CD4-positive, alpha-beta memory T cell (primary cell): ENCODE measurements around the gene SND1. TPM values are rescaled to one million over a fixed set of nuclear protein-coding genes. Genes with fewer than 3 reads are reported as not detected.

Experiments used
- CTCF ChIA-PET: fragments of 350-600 bp; sonication (Branson Sonifier 250); formaldehyde crosslinking; loops from one replicate; lab custom pipeline; 2021; ENCODE audit warnings: inconsistent platforms; ENCODE audit not compliant: partially characterized antibody; lab: Charles Lee
- POLR2A ChIA-PET: fragments of 350-600 bp; sonication (Branson Sonifier 250); formaldehyde crosslinking; loops from one replicate; lab custom pipeline; 2021; ENCODE audit not compliant: partially characterized antibody; lab: Charles Lee
- DNase-seq, 5 donors: peaks; one replicate each; pipeline versions ENCODE4 v3.0.0 to v3.0.0-alpha.2; 2020 to 2022; ENCODE audit warnings: mixed read lengths in 1 of 5
- H3K27ac ChIP-seq: one replicate; pipeline ENCODE4 v1.7.0; 2013; ENCODE audit warnings: low read depth, low read length
- H3K27me3 ChIP-seq: 2 replicates; pipeline ENCODE4 v1.7.0; 2013; ENCODE audit warnings: mild to moderate bottlenecking, low read length, moderate library complexity; ENCODE audit not compliant: insufficient read depth
- H3K36me3 ChIP-seq: 2 replicates; pipeline ENCODE4 v1.7.0; 2013; ENCODE audit warnings: mild to moderate bottlenecking, low read length, moderate library complexity; ENCODE audit not compliant: insufficient read depth
- H3K4me1 ChIP-seq: 2 replicates; pipeline ENCODE4 v1.7.0; 2013; ENCODE audit warnings: mild to moderate bottlenecking, low read length, moderate library complexity; ENCODE audit not compliant: insufficient read depth
- H3K4me3 ChIP-seq, 2 donors: one replicate each; pipeline ENCODE4 v1.7.0; 2013; ENCODE audit warnings: low read length in 2 of 2, mild to moderate bottlenecking in 1 of 2
- H3K9me3 ChIP-seq, 2 donors: one replicate each; pipeline ENCODE4 v1.7.0; 2013; ENCODE audit warnings: low read length in 2 of 2, control low read depth in 1 of 2; ENCODE audit not compliant: control insufficient read depth in 1 of 2
- H3K27ac Mint-ChIP-seq, 7 donors: one replicate each; pipeline ENCODE4 v1.8.0; 2020 to 2021; ENCODE audit warnings: mixed read lengths in 7 of 7, mild to moderate bottlenecking in 6 of 7, inconsistent platforms in 3 of 7, moderate library complexity in 3 of 7
- H3K27me3 Mint-ChIP-seq, 2 donors: one replicate each; pipeline ENCODE4 v1.8.0; 2020 to 2021; ENCODE audit warnings: mixed read lengths in 2 of 2
- H3K36me3 Mint-ChIP-seq, 2 donors: one replicate each; pipeline ENCODE4 v1.8.0; 2020 to 2021; ENCODE audit warnings: mixed read lengths in 2 of 2, inconsistent platforms in 1 of 2, mild to moderate bottlenecking in 1 of 2
- H3K4me1 Mint-ChIP-seq, 4 donors: one replicate each; pipeline ENCODE4 v1.8.0; 2020 to 2021; ENCODE audit warnings: mixed read lengths in 4 of 4, mild to moderate bottlenecking in 1 of 4
- H3K4me3 Mint-ChIP-seq, 8 donors: one replicate each; pipeline ENCODE4 v1.8.0; 2020 to 2021; ENCODE audit warnings: mixed read lengths in 8 of 8, mild to moderate bottlenecking in 7 of 8, moderate library complexity in 6 of 8, inconsistent platforms in 3 of 8
- H3K9me3 Mint-ChIP-seq, 8 donors: one replicate each; pipeline ENCODE4 v1.8.0; 2020 to 2021; ENCODE audit warnings: mixed read lengths in 8 of 8, mild to moderate bottlenecking in 5 of 8, inconsistent platforms in 3 of 8, moderate library complexity in 1 of 8
- intact Hi-C: fragments of 100-400 bp; cut with micrococcal nuclease; formaldehyde crosslinking; loops from one replicate; pipeline ENCODE4 v1.15.1; 2023
- polyA plus RNA-seq, 2 donors: library from polyadenylated mRNA; unstranded; fragments of 300-500 nt; fragmentation: Illumina TruSeq; gene quantifications; one replicate each; pipeline ENCODE4 v1.2.3, GENCODE V29; 2021
- total RNA-seq, 2 experiments: library from RNA; stranded (reverse); gene quantifications; one replicate each; pipeline ENCODE4 v1.2.3, GENCODE V29; 2021

The SND1 gene
- total and polyA plus RNA-seq, 4 experiments from 2014 or later: 119 to 223 (median 171) TPM

DNA sequence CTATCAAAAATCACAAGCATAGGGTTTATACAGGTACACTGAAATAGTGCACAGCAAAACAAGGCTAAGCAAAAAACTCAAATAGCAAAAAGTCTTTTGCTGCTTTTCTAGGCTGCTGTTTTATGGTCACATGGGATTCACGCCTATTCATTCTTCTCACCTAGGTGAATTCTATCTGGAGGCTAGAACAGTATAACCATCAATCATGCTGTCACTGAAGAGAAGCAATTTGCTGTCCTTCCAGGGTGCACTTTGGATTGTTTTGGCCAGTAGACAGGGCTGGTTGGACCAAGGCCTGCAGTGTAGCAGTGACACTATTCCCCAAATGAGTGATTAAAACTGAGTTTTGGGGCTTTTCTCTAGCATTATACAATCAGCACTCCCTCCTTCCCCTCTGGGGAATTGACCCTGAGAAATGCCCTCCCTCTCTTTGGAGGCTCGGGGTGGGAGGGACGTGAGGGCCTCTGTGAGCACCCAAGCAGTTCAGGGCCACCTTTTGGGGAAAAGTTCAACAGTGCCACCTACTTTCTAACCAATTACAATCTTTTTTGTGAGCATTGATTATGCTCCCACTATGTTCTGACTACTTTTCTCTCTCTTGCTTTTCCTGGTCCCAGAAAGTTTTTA is 16.2 kb upstream of the SND1 start:
- Mint-ChIP-seq H3K27me3 (peaks cover 30 to 35% of the 10 kb centered on the region in 2 donors), H3K4me1 (no peaks in the 10 kb centered on the region), H3K4me3 (no peak overlapping the region), H3K9me3 (no peaks in the 10 kb centered on the region), H3K27ac (no peak overlapping the region), H3K36me3 (no peaks in the 10 kb centered on the region)
- DNase-seq: no peak
- Histone ChIP-seq H3K27ac (no peak overlapping the region), H3K27me3 (no peaks in the 10 kb centered on the region), H3K4me1 (no peaks in the 10 kb centered on the region), H3K9me3 (no peaks in the 10 kb centered on the region), H3K4me3 (no peak overlapping the region), H3K36me3 (no peaks in the 10 kb centered on the region)
- POLR2A ChIA-PET: no interaction called here
- CTCF ChIA-PET: no interaction called here
- intact Hi-C loops: no loop called here

DNA sequence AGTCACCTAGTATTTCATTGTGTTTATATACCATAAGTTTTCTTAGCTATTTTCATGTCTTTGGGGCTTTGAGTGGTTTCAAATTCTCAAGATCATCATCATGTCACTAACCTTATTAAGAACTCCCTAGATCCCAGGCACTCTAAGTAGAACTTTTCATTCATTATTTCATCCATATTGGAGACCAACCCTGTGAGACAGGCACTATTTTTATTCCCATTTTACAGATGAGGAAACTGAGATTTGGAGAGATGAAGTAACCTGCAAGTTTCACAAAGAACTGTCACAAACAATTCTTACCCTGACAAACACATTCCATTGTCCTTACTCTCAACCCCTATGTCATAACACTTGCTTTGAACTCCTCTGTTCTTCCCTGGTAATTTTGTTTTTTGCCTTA is 13.8 kb upstream of the SND1 start:
- no peak overlapping the region for H3K27ac Mint-ChIP-seq
- intact Hi-C loops: no loop called here
- no peak overlapping the region for H3K4me3 ChIP-seq
- H3K4me1 Mint-ChIP-seq: peaks cover 0 to 2% (median 0%) of the 10 kb centered on the region in 4 donors
- ChIA-PET POLR2A (no interaction called here), CTCF (no interaction called here)
- H3K27me3 Mint-ChIP-seq: peaks cover 25 to 30% of the 10 kb centered on the region in 2 donors
- no peaks in the 10 kb centered on the region for H3K27me3 ChIP-seq
- H3K9me3 Mint-ChIP-seq: no peaks in the 10 kb centered on the region
- no peak overlapping the region for H3K4me3 Mint-ChIP-seq
- H3K36me3 Mint-ChIP-seq: no peaks in the 10 kb centered on the region
- H3K27ac ChIP-seq: no peak overlapping the region
- no peaks in the 10 kb centered on the region for H3K36me3 ChIP-seq
- H3K9me3 ChIP-seq: no peaks in the 10 kb centered on the region
- DNase-seq: no peak
- H3K4me1 ChIP-seq: no peaks in the 10 kb centered on the region

DNA sequence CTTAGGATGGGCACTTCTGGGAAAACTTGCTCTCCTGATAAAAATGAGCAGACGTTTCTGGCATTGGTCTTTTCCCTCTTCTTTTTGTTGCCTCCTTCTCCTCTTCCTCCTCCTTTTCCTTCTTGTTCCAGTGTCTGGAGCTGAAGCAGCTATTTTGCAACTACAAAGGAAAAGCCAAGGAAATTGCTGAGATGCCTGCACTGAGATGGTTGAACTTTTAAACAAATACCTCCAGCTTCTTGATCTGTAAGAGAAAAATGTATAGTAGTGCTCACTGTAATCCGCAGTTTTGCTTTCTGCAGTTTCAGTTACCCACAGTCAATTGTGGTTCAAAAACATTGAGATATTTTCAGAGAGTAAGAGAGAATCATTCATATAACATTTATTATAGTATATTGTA is 7.5 kb upstream of the SND1 start:
- Histone ChIP-seq H3K4me1 (no peaks in the 10 kb centered on the region), H3K36me3 (no peaks in the 10 kb centered on the region), H3K27me3 (no peaks in the 10 kb centered on the region), H3K4me3 (no peak overlapping the region), H3K9me3 (no peaks in the 10 kb centered on the region), H3K27ac (no peak overlapping the region)
- no peak for DNase-seq
- peaks cover 7% of the 10 kb centered on the region in 2 donors for H3K27me3 Mint-ChIP-seq
- H3K27ac Mint-ChIP-seq: no peak overlapping the region
- H3K4me1 Mint-ChIP-seq: peaks cover 0 to 2% (median 0%) of the 10 kb centered on the region in 4 donors
- intact Hi-C loops: no loop called here
- no peak overlapping the region for H3K4me3 Mint-ChIP-seq
- no peaks in the 10 kb centered on the region for H3K9me3 Mint-ChIP-seq
- ChIA-PET CTCF (no interaction called here), POLR2A (no interaction called here)
- H3K36me3 Mint-ChIP-seq: no peaks in the 10 kb centered on the region

DNA sequence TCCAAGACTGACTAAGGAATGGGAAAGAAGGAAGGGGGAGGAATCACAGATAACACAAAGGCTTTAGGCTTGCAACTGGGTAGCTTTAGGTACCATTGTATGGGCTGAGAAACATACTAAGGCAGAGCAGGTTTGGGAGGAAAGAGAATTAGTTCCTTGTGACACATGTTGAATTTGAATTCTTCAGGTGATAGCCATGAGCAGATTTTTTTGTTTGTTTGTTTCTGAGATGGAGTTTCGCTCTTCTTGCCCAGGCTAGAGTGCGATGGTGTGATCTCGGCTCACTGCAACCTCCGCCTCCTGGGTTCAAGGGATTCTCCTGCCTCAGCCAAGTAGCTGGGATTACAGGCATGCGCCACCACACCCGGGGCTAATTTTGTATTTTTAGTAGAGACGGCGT is 4.4 kb upstream of the SND1 start:
- Histone ChIP-seq H3K9me3 (no peaks in the 10 kb centered on the region), H3K4me3 (no peak overlapping the region), H3K4me1 (peaks cover 12% of the 10 kb centered on the region), H3K27me3 (no peaks in the 10 kb centered on the region), H3K36me3 (no peaks in the 10 kb centered on the region), H3K27ac (no peak overlapping the region)
- Mint-ChIP-seq H3K27ac (no peak overlapping the region), H3K27me3 (no peaks in the 10 kb centered on the region), H3K9me3 (peaks cover 0 to 2% (median 0%) of the 10 kb centered on the region in 8 donors), H3K36me3 (peaks cover 0 to 11% of the 10 kb centered on the region in 2 donors), H3K4me1 (peaks cover 4 to 20% (median 12%) of the 10 kb centered on the region in 4 donors), H3K4me3 (no peak overlapping the region)
- DNase-seq: no peak
- CTCF ChIA-PET: no interaction called here
- intact Hi-C loops: no loop called here
- POLR2A ChIA-PET: interaction anchor here (0.6 kb wide), 1 partner anchor 209 kb away, joined by 3 read pairs; no protein-coding TSS in a partner anchor

DNA sequence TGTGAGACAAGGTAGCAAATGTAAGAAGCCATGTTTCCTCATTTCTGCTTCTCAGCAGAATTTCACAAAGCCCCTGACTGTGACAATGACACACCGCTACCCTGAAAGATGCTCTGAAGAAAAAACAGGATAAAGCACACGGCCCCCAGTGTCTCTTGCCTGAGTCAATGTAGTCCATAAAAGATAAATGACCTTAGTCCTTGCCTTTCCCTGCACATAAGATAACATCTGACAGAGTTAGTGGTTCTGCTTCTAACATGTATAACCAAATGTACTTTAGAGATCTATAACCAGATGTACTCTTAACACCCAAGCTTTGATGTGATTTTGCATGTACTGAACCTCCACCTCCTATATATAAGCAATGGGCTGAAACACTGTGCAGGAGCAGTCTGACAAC is 3.0 kb upstream of the SND1 start:
- H3K36me3 Mint-ChIP-seq: peaks cover 3 to 17% of the 10 kb centered on the region in 2 donors
- no peaks in the 10 kb centered on the region for H3K9me3 ChIP-seq
- POLR2A ChIA-PET: interaction anchor here (0.6 kb wide), 1 partner anchor 164 kb away, joined by 3 read pairs; no protein-coding TSS in a partner anchor
- no peaks in the 10 kb centered on the region for H3K36me3 ChIP-seq
- H3K9me3 Mint-ChIP-seq: peaks cover 0 to 2% (median 0%) of the 10 kb centered on the region in 8 donors
- DNase-seq: no peak
- intact Hi-C loops: no loop called here
- H3K4me1 Mint-ChIP-seq: peaks cover 16 to 33% (median 25%) of the 10 kb centered on the region in 4 donors
- no peak overlapping the region for H3K4me3 ChIP-seq
- H3K4me3 Mint-ChIP-seq: no peak overlapping the region
- no peaks in the 10 kb centered on the region for H3K27me3 Mint-ChIP-seq
- H3K4me1 ChIP-seq: peaks cover 25% of the 10 kb centered on the region
- H3K27ac ChIP-seq: no peak overlapping the region
- CTCF ChIA-PET: no interaction called here
- no peak overlapping the region for H3K27ac Mint-ChIP-seq
- H3K27me3 ChIP-seq: no peaks in the 10 kb centered on the region

DNA sequence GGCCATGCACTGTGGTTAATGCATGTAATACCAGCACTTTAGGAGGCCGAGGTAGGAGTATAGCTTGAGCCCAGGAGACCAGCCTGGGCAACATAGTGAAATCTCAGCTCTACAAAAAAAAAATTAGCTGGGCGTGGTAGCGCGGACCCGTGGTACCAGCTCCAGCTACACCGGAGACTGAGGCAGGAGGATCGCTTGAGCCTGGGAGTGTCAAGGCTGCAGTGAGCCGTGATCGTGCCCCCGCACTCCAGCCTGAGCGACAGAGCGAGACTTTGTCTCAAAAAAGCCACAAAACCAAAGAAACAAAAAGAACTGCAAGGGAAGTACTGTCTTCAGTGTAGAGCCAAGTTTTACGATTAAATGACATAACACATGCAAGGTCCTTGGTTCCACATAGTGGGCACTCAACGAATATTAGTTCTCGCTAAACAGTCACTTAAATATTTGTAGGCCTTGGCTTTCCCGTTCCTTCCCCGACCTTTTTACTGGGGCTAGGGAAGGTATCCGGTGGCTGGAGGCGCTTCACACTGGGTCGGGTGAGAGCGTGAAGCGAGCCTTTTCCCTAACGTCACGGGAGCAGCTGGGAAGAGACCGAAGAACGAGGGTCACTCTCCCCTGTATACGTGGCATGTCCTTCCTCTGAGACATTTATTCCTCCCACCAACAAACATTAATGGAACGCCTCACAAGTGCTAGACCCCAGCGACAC is 993 bp upstream of the SND1 start:
- peak overlapping the region; percentile 94 to 99 (median 98) for H3K4me3 Mint-ChIP-seq
- Histone ChIP-seq H3K27ac (peak overlapping the region; percentile 93), H3K4me3 (peak overlapping the region; percentile 80 to 95), H3K36me3 (no peaks in the 10 kb centered on the region), H3K9me3 (no peaks in the 10 kb centered on the region), H3K4me1 (peaks cover 45% of the 10 kb centered on the region), H3K27me3 (no peaks in the 10 kb centered on the region)
- DNase-seq: peak in 2 of 5 donors; percentile 31 to 39
- intact Hi-C loops: loop anchor here (1.0 to 5.0 kb wide), 3 partner anchors 63 to 691 kb away; partner anchors contain the start of genes ARF5, RBM28 and ZNF800
- H3K27me3 Mint-ChIP-seq: no peaks in the 10 kb centered on the region
- CTCF ChIA-PET: interaction anchor here (1.6 kb wide), 1 partner anchor 16 kb away, joined by 3 read pairs; no protein-coding TSS in a partner anchor
- POLR2A ChIA-PET: interaction anchor here (1.2 to 3.7 kb wide), 5 partner anchors 9 to 303 kb away, joined by 3 to 37 read pairs (median 6); partner anchors contain the start of genes ARF5, GCC1 and ZNF800
- H3K4me1 Mint-ChIP-seq: peaks cover 32 to 53% (median 43%) of the 10 kb centered on the region in 4 donors
- peaks cover 9 to 27% of the 10 kb centered on the region in 2 donors for H3K36me3 Mint-ChIP-seq
- H3K27ac Mint-ChIP-seq: peak overlapping the region in 5 of 7 donors; percentile 99 to 100 (median 100)
- H3K9me3 Mint-ChIP-seq: peaks cover 0 to 2% (median 0%) of the 10 kb centered on the region in 8 donors
